Measurements from ENCODE around the gene ISM2.

DNA sequence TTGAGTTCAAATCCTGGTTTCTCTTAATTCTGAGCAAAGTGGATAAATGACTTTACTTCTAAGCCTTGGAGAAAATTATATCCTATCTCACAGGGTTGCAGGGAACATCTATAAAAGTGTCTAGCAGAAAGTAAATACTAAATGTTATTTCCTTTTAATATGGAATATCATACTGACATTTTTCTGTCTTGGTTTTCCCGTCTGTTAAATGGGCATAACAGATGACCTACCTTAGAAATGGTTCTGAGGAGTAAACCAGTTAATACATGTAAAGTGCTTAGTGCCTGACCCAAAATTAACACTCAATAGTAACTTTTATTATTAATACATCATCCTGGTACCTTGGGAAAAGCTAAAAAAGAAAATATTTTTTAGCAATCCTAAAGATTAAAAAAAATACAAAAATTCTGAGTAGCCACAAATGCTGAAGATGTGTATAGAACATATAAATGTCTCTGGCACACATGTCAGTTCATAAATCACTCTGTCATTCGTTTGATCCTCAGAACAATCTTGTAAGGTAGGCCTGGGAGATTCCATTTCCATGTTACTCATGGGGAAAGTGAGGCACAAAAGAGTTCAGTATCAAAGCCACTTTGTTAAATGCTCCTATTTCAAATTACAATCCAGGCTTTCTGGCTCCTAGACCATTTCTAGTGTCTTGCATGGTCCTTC is 42.5 kb downstream of the ISM2 start:
- TF ChIP-seq, protein P1, sequence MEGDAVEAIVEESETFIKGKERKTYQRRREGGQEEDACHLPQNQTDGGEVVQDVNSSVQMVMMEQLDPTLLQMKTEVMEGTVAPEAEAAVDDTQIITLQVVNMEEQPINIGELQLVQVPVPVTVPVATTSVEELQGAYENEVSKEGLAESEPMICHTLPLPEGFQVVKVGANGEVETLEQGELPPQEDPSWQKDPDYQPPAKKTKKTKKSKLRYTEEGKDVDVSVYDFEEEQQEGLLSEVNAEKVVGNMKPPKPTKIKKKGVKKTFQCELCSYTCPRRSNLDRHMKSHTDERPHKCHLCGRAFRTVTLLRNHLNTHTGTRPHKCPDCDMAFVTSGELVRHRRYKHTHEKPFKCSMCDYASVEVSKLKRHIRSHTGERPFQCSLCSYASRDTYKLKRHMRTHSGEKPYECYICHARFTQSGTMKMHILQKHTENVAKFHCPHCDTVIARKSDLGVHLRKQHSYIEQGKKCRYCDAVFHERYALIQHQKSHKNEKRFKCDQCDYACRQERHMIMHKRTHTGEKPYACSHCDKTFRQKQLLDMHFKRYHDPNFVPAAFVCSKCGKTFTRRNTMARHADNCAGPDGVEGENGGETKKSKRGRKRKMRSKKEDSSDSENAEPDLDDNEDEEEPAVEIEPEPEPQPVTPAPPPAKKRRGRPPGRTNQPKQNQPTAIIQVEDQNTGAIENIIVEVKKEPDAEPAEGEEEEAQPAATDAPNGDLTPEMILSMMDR (IDR thresholded peaks at IDR 0.05): no peak
- no peak for TF ChIP-seq REST (IDR thresholded peaks at IDR 0.05; ENCODE audit: insufficient read depth in 1 of 2, low read depth in 2 of 2, low read length in 1 of 2)
- no peak for TF ChIP-seq POLR2AphosphoS5 (IDR thresholded peaks at IDR 0.05; ENCODE audit: low read depth, low read length)
- TF ChIP-seq SIN3A (IDR thresholded peaks at IDR 0.05; ENCODE audit: borderline replicate concordance, insufficient read depth, low read depth, low read length): no peak
- no peak for TF ChIP-seq TCF7L2 (IDR thresholded peaks at IDR 0.05; ENCODE audit: low read depth, low read length)
